GM11168 (cell line): ENCODE measurements around the gene ZNF207.
"Not testable (repeated sequence)": the region's sequence is repeated elsewhere in the genome, so short reads cannot be mapped to it uniquely, and the experiment has no call there.

Source experiments
- in situ Hi-C: fragments of 300-500 bp; cut with MboI; formaldehyde crosslinking; loops from one replicate; pipeline ENCODE4 v1.12.0; 2022; ENCODE audit warnings: low sequenced_read_pairs; ENCODE audit not compliant: unreplicated experiment

Gene ZNF207

GRCh38 chr17:32382526-32383223, 32.7 kb downstream of the ZNF207 start:
- in situ Hi-C loops = no loop called here

GRCh38 chr17:32383926-32384434, 34.0 kb downstream of the ZNF207 start:
- in situ Hi-C loops = no loop called here

- in situ Hi-C loops = no loop called here
These were observed 35.2 kb downstream of the ZNF207 start for GRCh38 chr17:32385121-32385520.

GRCh38 chr17:32385971-32386370, 36.0 kb downstream of the ZNF207 start:
- in situ Hi-C loops = no loop called here

GRCh38 chr17:32386844-32387243, 36.9 kb downstream of the ZNF207 start:
- in situ Hi-C loops = no loop called here

GRCh38 chr17:32388128-32388527, 38.2 kb downstream of the ZNF207 start:
- in situ Hi-C loops = not testable (repeated sequence)

GRCh38 chr17:32388613-32389459, 38.9 kb downstream of the ZNF207 start:
- in situ Hi-C loops = no loop called here

GRCh38 chr17:32393904-32394303, 43.9 kb downstream of the ZNF207 start:
- in situ Hi-C loops = no loop called here

GRCh38 chr17:32396343-32396742, 46.4 kb downstream of the ZNF207 start:
- in situ Hi-C loops = no loop called here

- in situ Hi-C loops = no loop called here
These were observed 49.0 kb downstream of the ZNF207 start for GRCh38 chr17:32398946-32399345.

GRCh38 chr17:32410085-32410484, 60.1 kb downstream of the ZNF207 start:
- in situ Hi-C loops = not testable (repeated sequence)

- in situ Hi-C loops = no loop called here
These were observed 76.9 kb downstream of the ZNF207 start for GRCh38 chr17:32426894-32427293.

GRCh38 chr17:32429598-32429997, 79.6 kb downstream of the ZNF207 start:
- in situ Hi-C loops = no loop called here
